Left ventricle myocardium inferior (tissue), 1 donor: ENCODE results near the gene C1GALT1. TPM values are rescaled to one million over a fixed set of nuclear protein-coding genes. Genes with fewer than 3 reads are reported as not detected.
"Not testable (repeated sequence)": the region's sequence is repeated elsewhere in the genome, so short reads cannot be mapped to it uniquely, and the experiment has no call there.

Experiments used
- DNase-seq: peaks from one replicate; pipeline ENCODE4 v3.0.0-alpha.2; 2020
- H3K27ac ChIP-seq: fragments of 200-600 bp; replicated peaks from 2 replicates; pipeline ENCODE4 v1.8.0; 2021
- H3K27me3 ChIP-seq: fragments of 200-600 bp; 2 replicates; pipeline ENCODE4 v1.8.0; 2021; ENCODE audit warnings: low read depth
- H3K36me3 ChIP-seq: fragments of 200-600 bp; 2 replicates; pipeline ENCODE4 v1.8.0; 2021
- H3K4me1 ChIP-seq: fragments of 200-600 bp; 2 replicates; pipeline ENCODE4 v1.8.0; 2021
- H3K4me3 ChIP-seq: fragments of 200-600 bp; 2 replicates; pipeline ENCODE4 v1.8.0; 2021; ENCODE audit warnings: mild to moderate bottlenecking, moderate library complexity
- H3K9me3 ChIP-seq: fragments of 200-600 bp; replicated peaks from 2 replicates; pipeline ENCODE4 v1.8.0; 2021
- intact Hi-C: fragments of 100-400 bp; cut with micrococcal nuclease; formaldehyde crosslinking; loops from one replicate; pipeline ENCODE4 v1.11.0; 2022
- long read RNA-seq: library from polyadenylated mRNA; unstranded; transcript quantifications from one replicate; pipeline ENCODE4 v2.0.0, GENCODE V29; 2021
- total RNA-seq: library from RNA; stranded (reverse); fragmentation: NEBNext Ultra II Directional; extraction: Animal tissue kit (Norgen Biotek cat#: 25700); gene quantifications from one replicate; pipeline ENCODE4 v1.2.1, GENCODE V29; 2021
- TF ChIP-seq, protein P1 (sequence below): fragments of 200-600 bp; IDR thresholded peaks from 2 replicates; pipeline ENCODE4 v1.8.0; 2021; ENCODE audit warnings: antibody characterized with exemption, mild to moderate bottlenecking, borderline replicate concordance
- donor health status: DM: no; HTN: yes; CAD: no; lungs with severe emphysema.

The C1GALT1 gene
- total RNA-seq, result 19.4 TPM
- long read RNA-seq, full-length matches to known transcripts, result 13 of 18 reads
- long read RNA-seq, partial matches to known transcripts, result 0 of 18 reads
- long read RNA-seq, other reads (novel, unspliced or antisense), result 5 of 18 reads

DNA sequence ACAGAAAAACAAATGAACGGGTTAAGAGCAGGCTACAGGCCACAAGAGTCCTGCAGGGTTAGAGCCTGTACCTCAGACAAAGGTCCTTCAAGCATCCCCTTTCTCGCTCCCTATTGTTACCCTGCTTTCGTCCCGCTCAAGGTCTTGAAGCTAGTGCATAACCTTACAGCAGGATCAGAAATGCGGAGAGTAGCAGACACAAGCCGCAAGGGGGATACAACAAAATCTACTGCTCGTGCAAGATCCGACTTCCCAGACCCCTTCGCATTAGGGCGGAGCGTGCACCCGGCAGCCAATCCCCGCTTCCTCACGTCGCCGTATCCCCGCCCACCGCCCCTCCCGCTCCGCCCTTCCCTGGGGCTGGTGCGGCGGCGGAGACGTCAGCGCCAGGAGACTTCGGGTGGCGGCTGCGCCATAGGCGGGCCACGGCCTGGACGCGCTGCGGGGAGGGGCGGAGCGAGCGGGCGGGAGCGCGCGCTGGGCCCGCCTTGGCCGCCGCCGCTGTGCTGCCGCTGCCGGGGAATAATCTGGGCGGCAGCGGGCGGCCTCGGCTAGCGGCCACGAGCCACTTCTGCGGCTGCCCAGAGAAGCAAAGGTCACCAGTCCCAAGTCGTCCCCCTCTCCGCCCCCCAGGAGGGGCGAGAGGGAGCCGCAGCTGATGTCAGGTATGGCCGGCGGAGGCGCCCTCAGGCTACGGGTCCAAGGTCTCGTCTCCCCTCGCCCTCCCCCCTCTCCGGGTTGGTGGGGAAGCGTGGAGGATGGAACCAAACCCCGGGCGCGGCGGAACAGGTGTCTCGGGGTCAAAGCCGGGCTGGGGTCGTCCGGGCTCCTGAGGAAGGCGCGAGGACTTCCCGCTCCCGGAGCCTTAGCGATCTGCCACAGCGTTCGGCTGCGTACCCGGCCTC is at the start of gene C1GALT1:
C1GALT1 (plus strand) TSS at position 389 of the 905 bp plus-strand sequence. CDS start 51,776 bp downstream, outside the sequence.
- TF ChIP-seq, protein P1, sequence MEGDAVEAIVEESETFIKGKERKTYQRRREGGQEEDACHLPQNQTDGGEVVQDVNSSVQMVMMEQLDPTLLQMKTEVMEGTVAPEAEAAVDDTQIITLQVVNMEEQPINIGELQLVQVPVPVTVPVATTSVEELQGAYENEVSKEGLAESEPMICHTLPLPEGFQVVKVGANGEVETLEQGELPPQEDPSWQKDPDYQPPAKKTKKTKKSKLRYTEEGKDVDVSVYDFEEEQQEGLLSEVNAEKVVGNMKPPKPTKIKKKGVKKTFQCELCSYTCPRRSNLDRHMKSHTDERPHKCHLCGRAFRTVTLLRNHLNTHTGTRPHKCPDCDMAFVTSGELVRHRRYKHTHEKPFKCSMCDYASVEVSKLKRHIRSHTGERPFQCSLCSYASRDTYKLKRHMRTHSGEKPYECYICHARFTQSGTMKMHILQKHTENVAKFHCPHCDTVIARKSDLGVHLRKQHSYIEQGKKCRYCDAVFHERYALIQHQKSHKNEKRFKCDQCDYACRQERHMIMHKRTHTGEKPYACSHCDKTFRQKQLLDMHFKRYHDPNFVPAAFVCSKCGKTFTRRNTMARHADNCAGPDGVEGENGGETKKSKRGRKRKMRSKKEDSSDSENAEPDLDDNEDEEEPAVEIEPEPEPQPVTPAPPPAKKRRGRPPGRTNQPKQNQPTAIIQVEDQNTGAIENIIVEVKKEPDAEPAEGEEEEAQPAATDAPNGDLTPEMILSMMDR, result peak; percentile 66
- H3K4me1 ChIP-seq, result peaks cover 43% of the 10 kb centered on the region
- peak; percentile 98 for DNase-seq
- intact Hi-C loops, result no loop called here
- H3K27me3 ChIP-seq, result no peaks in the 10 kb centered on the region
- no peaks in the 10 kb centered on the region for H3K36me3 ChIP-seq
- peak within 1 kb of the TSS; percentile 98 for H3K27ac ChIP-seq
- H3K4me3 ChIP-seq, result peak within 1 kb of the TSS; percentile 92
- H3K9me3 ChIP-seq, result no peaks in the 10 kb centered on the region

DNA sequence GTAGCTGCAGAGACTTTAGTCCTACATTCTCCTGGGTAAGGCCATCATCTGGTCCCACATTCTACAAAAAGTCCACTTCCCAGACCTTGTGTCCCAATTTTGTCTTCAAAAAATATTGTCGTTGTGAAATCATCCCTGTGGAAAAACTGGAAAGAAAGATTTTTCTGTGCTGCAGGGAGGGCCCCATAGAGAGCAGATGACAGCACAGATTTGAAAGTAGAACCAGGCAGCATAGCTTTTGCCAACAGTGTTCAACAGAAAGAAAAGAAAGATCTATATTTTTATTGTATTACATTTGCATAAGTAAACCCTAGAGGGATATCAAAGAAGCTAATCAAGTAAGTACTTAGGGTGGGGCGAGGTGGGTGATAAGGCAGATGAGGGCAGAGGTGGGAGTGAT is 48.3 kb upstream of the C1GALT1 start:
- no peak for DNase-seq
- intact Hi-C loops, result no loop called here
- H3K27ac ChIP-seq, result peak overlapping the region; percentile 20
- H3K36me3 ChIP-seq, result no peaks in the 10 kb centered on the region
- H3K9me3 ChIP-seq, result no peaks in the 10 kb centered on the region
- TF ChIP-seq, protein P1, result no peak
- H3K27me3 ChIP-seq, result peaks cover 4% of the 10 kb centered on the region
- H3K4me3 ChIP-seq, result no peak overlapping the region
- H3K4me1 ChIP-seq, result peaks cover 8% of the 10 kb centered on the region

DNA sequence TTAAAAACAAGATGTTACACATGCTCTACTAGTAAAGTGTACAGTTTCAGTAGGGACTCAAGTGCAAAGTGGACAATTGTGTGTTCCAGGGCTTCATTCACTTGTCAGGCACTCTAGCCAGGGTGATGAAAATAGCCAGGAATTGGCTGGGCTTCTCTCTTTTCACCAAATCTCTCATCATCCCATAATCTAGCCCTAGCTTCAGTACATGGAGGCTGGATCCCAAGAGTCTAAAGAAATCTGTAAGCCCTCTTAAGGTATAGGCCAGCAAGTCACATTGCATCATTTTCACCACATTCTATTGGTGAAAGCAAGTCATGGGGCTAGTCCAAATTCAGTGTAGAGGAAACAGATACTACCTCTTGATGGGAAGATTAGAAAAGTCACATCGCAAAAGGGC is 47.3 kb upstream of the C1GALT1 start:
- H3K27ac ChIP-seq, result peak overlapping the region; percentile 20
- intact Hi-C loops, result no loop called here
- no peak for DNase-seq

DNA sequence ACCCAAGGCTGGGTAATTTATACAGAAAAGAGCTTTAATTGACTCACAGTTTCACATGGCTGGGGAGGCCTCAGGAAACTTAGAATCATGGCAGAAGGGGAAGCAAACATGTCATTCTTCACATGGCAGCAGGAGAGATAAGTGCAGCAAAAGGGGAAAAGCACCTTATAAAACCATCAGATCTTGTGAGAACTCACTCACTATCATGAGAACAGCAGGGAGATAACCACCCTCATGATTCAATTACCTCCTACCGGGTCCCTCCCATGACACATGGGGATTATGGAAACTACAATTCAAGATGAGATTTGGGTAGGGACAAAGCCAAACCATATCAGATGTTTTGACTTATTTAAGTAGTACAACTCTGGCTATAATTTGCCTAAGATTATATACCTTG is 46.4 kb upstream of the C1GALT1 start:
- peak overlapping the region; percentile 67 for H3K27ac ChIP-seq
- H3K4me1 ChIP-seq, H3K27me3 ChIP-seq, intact Hi-C loops, H3K36me3 ChIP-seq, H3K4me3 ChIP-seq, H3K9me3 ChIP-seq, DNase-seq: not testable (repeated sequence)

More for the DNA sequence above, 47.3 kb upstream of the C1GALT1 start:
- H3K4me1 ChIP-seq, result peaks cover 8% of the 10 kb centered on the region
- TF ChIP-seq, protein P1, result no peak
- H3K9me3 ChIP-seq, result peaks cover 3% of the 10 kb centered on the region
- no peak overlapping the region for H3K4me3 ChIP-seq
- peaks cover under 1% of the 10 kb centered on the region for H3K27me3 ChIP-seq
- H3K36me3 ChIP-seq, result no peaks in the 10 kb centered on the region

DNA sequence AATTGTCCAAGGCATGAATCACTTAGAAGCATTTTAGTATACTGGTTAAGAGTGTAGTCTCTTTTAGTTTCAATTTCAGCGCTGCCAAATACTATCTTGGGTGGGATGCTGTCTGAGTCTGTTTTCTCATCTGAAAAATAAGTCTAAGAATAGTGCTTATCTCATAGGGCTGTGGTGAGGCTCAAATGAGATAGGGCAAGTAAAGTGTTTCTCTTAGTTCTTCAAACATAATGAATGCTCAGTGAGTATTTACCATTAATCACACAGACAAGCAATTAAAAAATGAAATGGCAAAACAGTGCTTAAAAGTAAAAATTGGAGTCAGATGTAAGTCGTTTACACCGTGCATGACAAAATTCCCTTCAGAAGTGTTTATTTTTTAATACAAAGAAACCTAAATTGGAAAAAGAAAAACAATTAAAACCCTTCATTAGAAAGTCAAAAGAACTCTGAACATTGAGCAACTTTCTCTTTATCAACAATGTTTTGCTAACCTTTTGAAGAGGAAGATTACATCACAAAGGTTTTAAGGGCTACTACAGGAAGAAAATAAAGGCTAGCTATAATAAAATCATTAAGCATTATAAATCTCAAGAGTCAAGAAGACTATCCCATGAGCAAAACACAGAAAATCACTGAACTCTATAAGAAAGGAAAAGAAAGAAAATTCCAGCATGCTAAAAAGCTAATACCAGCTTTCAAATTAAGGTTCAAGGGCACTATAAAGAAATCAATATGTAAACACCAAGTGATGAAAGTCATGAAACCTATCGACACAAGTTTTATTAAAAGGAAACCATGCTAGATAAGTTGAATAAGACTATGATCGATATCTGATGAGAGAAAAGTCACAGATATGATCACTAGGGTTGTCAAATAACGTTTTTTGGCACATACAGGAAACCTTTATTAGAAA is 45.6 kb upstream of the C1GALT1 start:
- H3K9me3 ChIP-seq, result peaks cover 10% of the 10 kb centered on the region
- no peaks in the 10 kb centered on the region for H3K36me3 ChIP-seq
- no peak overlapping the region for H3K4me3 ChIP-seq
- H3K27ac ChIP-seq, result peak overlapping the region; percentile 67
- H3K4me1 ChIP-seq, result peaks cover 8% of the 10 kb centered on the region
- no peaks in the 10 kb centered on the region for H3K27me3 ChIP-seq
- TF ChIP-seq, protein P1, result no peak
- no peak for DNase-seq
- intact Hi-C loops, result no loop called here
